ENCODE measurements around the gene KCTD20. TPM values are rescaled to one million over a fixed set of nuclear protein-coding genes. Genes with fewer than 3 reads are reported as not detected.
A peak's percentile ranks its signal among the peaks of the same experiment; 100 is the strongest.

Gene KCTD20
- total and polyA plus RNA-seq, 2 of the 13 experiments (the other 11 are each of a cell fraction or from before 2014, with no cell fraction given) = 52.7 to 67.1 TPM

GRCh38 chr6:36441307-36441894 is 1.4 kb upstream of the KCTD20 start (continued):
- TF ChIP-seq RARA (CRISPR knock-in tag; IDR thresholded peaks at IDR 0.05) = peak; percentile 51; the same call in 1 of the 2 replicates
- peak; percentile 71; the same call in 1 of the 2 replicates for TF ChIP-seq ZMYM3 (CRISPR knock-in tag; IDR thresholded peaks at IDR 0.05)
- peak; percentile 99 for TF ChIP-seq FOSL2 (CRISPR knock-in tag; IDR thresholded peaks at IDR 0.05)
- peak; percentile 87 for TF ChIP-seq MED1 (CRISPR knock-in tag; IDR thresholded peaks at IDR 0.05)
- TF ChIP-seq CENPX (CRISPR knock-in tag; IDR thresholded peaks at IDR 0.05) = no peak
- TF ChIP-seq ZNF564 (CRISPR knock-in tag; IDR thresholded peaks at IDR 0.05) = no peak
- TF ChIP-seq SNRNP70 (IDR thresholded peaks at IDR 0.05; ENCODE audit: low read depth, low read length) = no peak
- TF ChIP-seq, protein P1, sequence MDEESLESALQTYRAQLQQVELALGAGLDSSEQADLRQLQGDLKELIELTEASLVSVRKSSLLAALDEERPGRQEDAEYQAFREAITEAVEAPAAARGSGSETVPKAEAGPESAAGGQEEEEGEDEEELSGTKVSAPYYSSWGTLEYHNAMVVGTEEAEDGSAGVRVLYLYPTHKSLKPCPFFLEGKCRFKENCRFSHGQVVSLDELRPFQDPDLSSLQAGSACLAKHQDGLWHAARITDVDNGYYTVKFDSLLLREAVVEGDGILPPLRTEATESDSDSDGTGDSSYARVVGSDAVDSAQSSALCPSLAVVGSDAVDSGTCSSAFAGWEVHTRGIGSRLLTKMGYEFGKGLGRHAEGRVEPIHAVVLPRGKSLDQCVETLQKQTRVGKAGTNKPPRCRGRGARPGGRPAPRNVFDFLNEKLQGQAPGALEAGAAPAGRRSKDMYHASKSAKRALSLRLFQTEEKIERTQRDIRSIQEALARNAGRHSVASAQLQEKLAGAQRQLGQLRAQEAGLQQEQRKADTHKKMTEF (CRISPR knock-in tag; IDR thresholded peaks at IDR 0.05) = peak; percentile 59; the same call in 1 of the 2 replicates
- TF ChIP-seq AKAP8 (CRISPR knock-in tag; IDR thresholded peaks at IDR 0.05) = no peak
- no peak for TF ChIP-seq ZNF598 (CRISPR knock-in tag; IDR thresholded peaks at IDR 0.05; ENCODE audit: borderline replicate concordance)
- TF ChIP-seq, protein P2, sequence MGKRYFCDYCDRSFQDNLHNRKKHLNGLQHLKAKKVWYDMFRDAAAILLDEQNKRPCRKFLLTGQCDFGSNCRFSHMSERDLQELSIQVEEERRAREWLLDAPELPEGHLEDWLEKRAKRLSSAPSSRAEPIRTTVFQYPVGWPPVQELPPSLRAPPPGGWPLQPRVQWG (CRISPR knock-in tag; IDR thresholded peaks at IDR 0.05; ENCODE audit: borderline replicate concordance, low read depth) = no peak
- TF ChIP-seq REXO4 (CRISPR knock-in tag; IDR thresholded peaks at IDR 0.05; ENCODE audit: borderline replicate concordance) = no peak
- TF ChIP-seq, protein P3, sequence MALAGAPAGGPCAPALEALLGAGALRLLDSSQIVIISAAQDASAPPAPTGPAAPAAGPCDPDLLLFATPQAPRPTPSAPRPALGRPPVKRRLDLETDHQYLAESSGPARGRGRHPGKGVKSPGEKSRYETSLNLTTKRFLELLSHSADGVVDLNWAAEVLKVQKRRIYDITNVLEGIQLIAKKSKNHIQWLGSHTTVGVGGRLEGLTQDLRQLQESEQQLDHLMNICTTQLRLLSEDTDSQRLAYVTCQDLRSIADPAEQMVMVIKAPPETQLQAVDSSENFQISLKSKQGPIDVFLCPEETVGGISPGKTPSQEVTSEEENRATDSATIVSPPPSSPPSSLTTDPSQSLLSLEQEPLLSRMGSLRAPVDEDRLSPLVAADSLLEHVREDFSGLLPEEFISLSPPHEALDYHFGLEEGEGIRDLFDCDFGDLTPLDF (CRISPR knock-in tag; IDR thresholded peaks at IDR 0.05) = no peak
- TF ChIP-seq ZNF781 (CRISPR knock-in tag; IDR thresholded peaks at IDR 0.05; ENCODE audit: borderline replicate concordance, not compliant biosample characterization) = no peak
- TF ChIP-seq HINFP (CRISPR knock-in tag; IDR thresholded peaks at IDR 0.05; ENCODE audit: low read depth) = no peak
- TF ChIP-seq ZNF451 (CRISPR knock-in tag; IDR thresholded peaks at IDR 0.05) = no peak
- no peak for TF ChIP-seq ZNF230 (CRISPR knock-in tag; IDR thresholded peaks at IDR 0.05)
- peak; percentile 83 for TF ChIP-seq HDAC2 (CRISPR knock-in tag; IDR thresholded peaks at IDR 0.05)
- TF ChIP-seq CENPT (CRISPR knock-in tag; IDR thresholded peaks at IDR 0.05; ENCODE audit: low read depth) = no peak
- no peak for TF ChIP-seq HNF1B (CRISPR knock-in tag; IDR thresholded peaks at IDR 0.05)
- TF ChIP-seq KAT7 (CRISPR knock-in tag; IDR thresholded peaks at IDR 0.05; ENCODE audit: borderline replicate concordance) = 0 out of 2 replicates have a peak, but pooled peaks have one; percentile 53
- TF ChIP-seq ZNF530 (CRISPR knock-in tag; IDR thresholded peaks at IDR 0.05; ENCODE audit: low read depth) = no peak
- TF ChIP-seq, protein P4, sequence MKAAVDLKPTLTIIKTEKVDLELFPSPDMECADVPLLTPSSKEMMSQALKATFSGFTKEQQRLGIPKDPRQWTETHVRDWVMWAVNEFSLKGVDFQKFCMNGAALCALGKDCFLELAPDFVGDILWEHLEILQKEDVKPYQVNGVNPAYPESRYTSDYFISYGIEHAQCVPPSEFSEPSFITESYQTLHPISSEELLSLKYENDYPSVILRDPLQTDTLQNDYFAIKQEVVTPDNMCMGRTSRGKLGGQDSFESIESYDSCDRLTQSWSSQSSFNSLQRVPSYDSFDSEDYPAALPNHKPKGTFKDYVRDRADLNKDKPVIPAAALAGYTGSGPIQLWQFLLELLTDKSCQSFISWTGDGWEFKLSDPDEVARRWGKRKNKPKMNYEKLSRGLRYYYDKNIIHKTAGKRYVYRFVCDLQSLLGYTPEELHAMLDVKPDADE (CRISPR knock-in tag; IDR thresholded peaks at IDR 0.05) = no peak
- TF ChIP-seq ESRRA (CRISPR knock-in tag; IDR thresholded peaks at IDR 0.05; ENCODE audit: low read depth) = no peak

All from HepG2 (cell line).